Endothelial cell of umbilical vein (primary cell): ENCODE data around the gene SESN3.

Experiments used
- CTCF ChIP-seq, 2 donors: IDR thresholded peaks; 1 replicate in 1 of 2; 2 replicates in 1 of 2; pipeline ENCODE4 v1.5.1; 2011; ENCODE audit warnings: low read length in 2 of 2, mild to moderate bottlenecking in 2 of 2, moderate library complexity in 2 of 2, control low read depth in 1 of 2, inconsistent platforms in 1 of 2, low read depth in 1 of 2; ENCODE audit not compliant: insufficient read depth in 1 of 2; ENCODE audit errors: extremely low read depth in 1 of 2
- EZH2 ChIP-seq: IDR thresholded peaks from 2 replicates; pipeline ENCODE4 v1.6.1; 2012; ENCODE audit warnings: borderline replicate concordance, low read depth, mild to moderate bottlenecking, moderate library complexity, low read length, inconsistent platforms; ENCODE audit not compliant: severe bottlenecking
- JUN ChIP-seq: IDR thresholded peaks from 2 replicates; pipeline ENCODE4 v1.6.1; 2011; ENCODE audit warnings: borderline replicate concordance, low read depth; ENCODE audit not compliant: insufficient read length, insufficient read depth
- MAX ChIP-seq: IDR thresholded peaks from 2 replicates; pipeline ENCODE4 v1.6.1; 2011; ENCODE audit not compliant: insufficient read depth, insufficient read length
- POLR2A ChIP-seq: IDR thresholded peaks from 2 replicates; pipeline ENCODE4 v1.6.1; 2012; ENCODE audit warnings: low read depth, mild to moderate bottlenecking, control low read depth, low read length
- POLR2AphosphoS5 ChIP-seq: IDR thresholded peaks from 2 replicates; pipeline ENCODE4 v1.6.1; 2012; ENCODE audit warnings: low read depth, mild to moderate bottlenecking, control low read depth, low read length, moderate library complexity; ENCODE audit not compliant: insufficient read depth

- no peak for TF ChIP-seq EZH2
- TF ChIP-seq JUN = no peak
- TF ChIP-seq CTCF (IDR thresholded peaks at IDR 0.05; ENCODE audit: extremely low read depth in 1 of 2, insufficient read depth in 1 of 2, low read depth in 1 of 2, low read length in 2 of 2) = no peak
- no peak for TF ChIP-seq POLR2A
- TF ChIP-seq POLR2AphosphoS5 = no peak
- TF ChIP-seq MAX = no peak
These were observed 12.0 kb upstream of the SESN3 start for GRCh38 chr11:95242845-95243605.
